GM18511 (cell line): ENCODE measurements around the gene ZSCAN2.

Experiments
- ATAC-seq: cut with Tn5 transposase; IDR thresholded peaks from one replicate; pipeline ENCODE4 v1.9.1; 2021; ENCODE audit warnings: mild to moderate bottlenecking, moderate library complexity; ENCODE audit not compliant: unreplicated experiment

Gene ZSCAN2

DNA sequence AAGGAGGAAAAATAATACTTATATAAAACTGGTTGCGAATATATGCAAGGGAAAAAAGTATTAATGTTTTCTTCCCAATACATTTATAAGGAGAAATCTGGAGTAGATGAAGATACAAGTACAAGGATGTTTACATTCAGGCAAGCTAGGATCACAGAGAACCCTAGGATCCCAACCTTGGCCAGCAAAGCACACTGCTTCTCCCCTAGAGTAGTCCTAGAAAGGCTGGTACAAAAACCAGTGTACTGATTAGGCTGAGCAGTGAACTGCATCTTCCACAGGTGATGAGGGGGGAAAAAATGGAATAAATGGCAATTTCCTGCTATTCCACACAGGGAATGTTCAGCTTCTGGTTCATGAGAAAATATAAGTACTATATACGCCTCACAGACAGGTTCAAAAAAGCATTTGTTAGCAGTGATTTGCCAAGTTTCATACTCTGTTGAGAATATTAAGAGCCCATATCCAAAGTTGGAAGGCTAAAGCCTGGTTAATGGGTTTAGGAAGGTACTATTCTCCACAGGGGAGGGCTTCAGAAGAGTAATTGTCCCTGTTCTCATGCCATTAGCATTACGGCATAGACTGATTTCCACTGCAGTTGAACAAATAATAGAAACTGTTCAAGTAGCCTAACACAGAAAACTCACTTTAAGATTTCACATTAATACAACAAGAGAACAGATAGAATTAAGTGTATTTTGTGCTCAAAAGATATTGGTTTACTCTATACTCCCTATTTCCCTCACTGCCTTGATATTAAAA, 67.6 kb downstream of the ZSCAN2 start:
- ATAC-seq: no peak

DNA sequence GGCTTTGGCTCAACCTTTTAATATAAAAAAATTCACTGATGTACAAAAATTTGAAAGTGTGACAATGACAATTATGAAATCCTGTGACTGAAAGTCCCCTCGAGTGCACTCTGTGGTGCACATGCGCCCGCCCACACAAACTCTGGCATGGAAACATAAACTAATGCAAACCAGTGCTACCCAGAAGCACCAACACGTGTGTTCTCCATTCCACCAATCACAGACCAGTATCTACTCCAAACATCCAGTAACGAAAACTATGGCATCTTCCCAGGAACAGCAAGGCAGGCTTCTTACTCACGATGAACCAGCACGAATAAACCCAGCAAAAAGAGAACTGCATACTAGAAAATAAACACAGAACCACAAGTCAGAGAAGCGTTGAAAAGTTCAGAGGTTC, 68.9 kb downstream of the ZSCAN2 start:
- no peak for ATAC-seq

GRCh38 chr15:84671211-84671610, 70.4 kb downstream of the ZSCAN2 start:
- ATAC-seq: no peak
